Ishikawa (cell line): Measurements from ENCODE around the gene CCDC57.

Source experiments
- CEBPB ChIP-seq: IDR thresholded peaks from 2 replicates; pipeline ENCODE4 v1.6.1; 2012
- CREB1 ChIP-seq: IDR thresholded peaks from 2 replicates; pipeline ENCODE4 v1.6.1; 2012; ENCODE audit warnings: low read depth
- EGR1 ChIP-seq: IDR thresholded peaks from 2 replicates; pipeline ENCODE4 v1.6.1; 2012
- EP300 ChIP-seq: IDR thresholded peaks from 2 replicates; pipeline ENCODE4 v1.6.1; 2012; ENCODE audit warnings: borderline replicate concordance
- FOXM1 ChIP-seq: IDR thresholded peaks from 2 replicates; pipeline ENCODE4 v1.6.1; 2012; ENCODE audit warnings: low read depth, borderline replicate concordance
- MAX ChIP-seq: IDR thresholded peaks from 2 replicates; pipeline ENCODE4 v1.6.1; 2012
- NFIC ChIP-seq: IDR thresholded peaks from 2 replicates; pipeline ENCODE4 v1.6.1; 2012
- RAD21 ChIP-seq: IDR thresholded peaks from 2 replicates; pipeline ENCODE4 v1.6.1; 2012; ENCODE audit warnings: low read depth
- REST ChIP-seq: IDR thresholded peaks from 2 replicates; pipeline ENCODE4 v1.6.1; 2012; ENCODE audit warnings: low read depth, mild to moderate bottlenecking
- TAF1 ChIP-seq: IDR thresholded peaks from 2 replicates; pipeline ENCODE4 v1.6.1; 2012; ENCODE audit warnings: low read depth, mild to moderate bottlenecking
- TCF12 ChIP-seq: IDR thresholded peaks from 2 replicates; pipeline ENCODE4 v1.6.1; 2012; ENCODE audit warnings: low read depth
- TEAD4 ChIP-seq: IDR thresholded peaks from 2 replicates; pipeline ENCODE4 v1.6.1; 2012
- USF1 ChIP-seq: IDR thresholded peaks from 2 replicates; pipeline ENCODE4 v1.6.1; 2012
- YY1 ChIP-seq: IDR thresholded peaks from 2 replicates; pipeline ENCODE4 v1.6.1; 2012; ENCODE audit warnings: low read depth
- ZBTB7A ChIP-seq: IDR thresholded peaks from 2 replicates; pipeline ENCODE4 v1.6.1; 2012; ENCODE audit warnings: low read depth

Gene CCDC57

GRCh38 chr17:82081966-82082365 is 130.7 kb downstream of the CCDC57 start:
- TF ChIP-seq TCF12 = no peak
- TF ChIP-seq CEBPB = no peak
- no peak for TF ChIP-seq YY1
- no peak for TF ChIP-seq NFIC
- TF ChIP-seq FOXM1 = no peak
- no peak for TF ChIP-seq EP300
- TF ChIP-seq TEAD4 = no peak
- TF ChIP-seq EGR1 = no peak
- TF ChIP-seq REST = no peak
- TF ChIP-seq ZBTB7A = no peak
- no peak for TF ChIP-seq MAX
- no peak for TF ChIP-seq CREB1
- TF ChIP-seq RAD21 = no peak
- no peak for TF ChIP-seq USF1
- no peak for TF ChIP-seq TAF1

GRCh38 chr17:82081546-82081945 is 131.1 kb downstream of the CCDC57 start:
- TF ChIP-seq TEAD4 (no peak), NFIC (no peak), EP300 (no peak), RAD21 (no peak), FOXM1 (no peak), EGR1 (no peak), USF1 (no peak), CEBPB (no peak), YY1 (no peak), ZBTB7A (no peak), CREB1 (no peak), TCF12 (no peak), REST (no peak), MAX (no peak), TAF1 (no peak)

- TF ChIP-seq EGR1 = no peak
- TF ChIP-seq CEBPB = no peak
- TF ChIP-seq RAD21 = no peak
- no peak for TF ChIP-seq REST
- TF ChIP-seq FOXM1 = no peak
- TF ChIP-seq YY1 = no peak
- no peak for TF ChIP-seq TAF1
- no peak for TF ChIP-seq CREB1
- TF ChIP-seq NFIC = no peak
- no peak for TF ChIP-seq TCF12
- no peak for TF ChIP-seq MAX
- no peak for TF ChIP-seq USF1
- TF ChIP-seq EP300 = no peak
- TF ChIP-seq TEAD4 = no peak
- no peak for TF ChIP-seq ZBTB7A
These were observed 131.7 kb downstream of the CCDC57 start for GRCh38 chr17:82080789-82081464.
